Measurements from ENCODE around the gene MRPL2. TPM values are rescaled to one million over a fixed set of nuclear protein-coding genes. Genes with fewer than 3 reads are reported as not detected.

MRPL2 gene
- total and polyA plus RNA-seq, 2 donors (not counting 1 experiment from before 2014, with no cell fraction given), result 18.2 to 20.3 TPM

- Histone ChIP-seq H3K4me3 (replicated peaks in 1 of 4; ENCODE audit: control extremely low read depth in 1 of 4, insufficient read depth in 1 of 4, low read depth in 3 of 4, low read length in 4 of 4) (no peak overlapping the region), H3K36me3 (ENCODE audit: control insufficient read depth, insufficient read depth, low read length) (peaks cover 21% of the 10 kb centered on the region)
- DNase-seq (ENCODE audit: low read depth in 2 of 2), result no peak
Measured at GRCh38 chr6:43050981-43051380, 8.3 kb downstream of the MRPL2 start.

GRCh38 chr6:43047998-43048397, 11.2 kb downstream of the MRPL2 start:
- no peak for TF ChIP-seq EZH2 (IDR thresholded peaks at IDR 0.05; ENCODE audit: low read length, missing control alignments)
- TF ChIP-seq, protein P1, sequence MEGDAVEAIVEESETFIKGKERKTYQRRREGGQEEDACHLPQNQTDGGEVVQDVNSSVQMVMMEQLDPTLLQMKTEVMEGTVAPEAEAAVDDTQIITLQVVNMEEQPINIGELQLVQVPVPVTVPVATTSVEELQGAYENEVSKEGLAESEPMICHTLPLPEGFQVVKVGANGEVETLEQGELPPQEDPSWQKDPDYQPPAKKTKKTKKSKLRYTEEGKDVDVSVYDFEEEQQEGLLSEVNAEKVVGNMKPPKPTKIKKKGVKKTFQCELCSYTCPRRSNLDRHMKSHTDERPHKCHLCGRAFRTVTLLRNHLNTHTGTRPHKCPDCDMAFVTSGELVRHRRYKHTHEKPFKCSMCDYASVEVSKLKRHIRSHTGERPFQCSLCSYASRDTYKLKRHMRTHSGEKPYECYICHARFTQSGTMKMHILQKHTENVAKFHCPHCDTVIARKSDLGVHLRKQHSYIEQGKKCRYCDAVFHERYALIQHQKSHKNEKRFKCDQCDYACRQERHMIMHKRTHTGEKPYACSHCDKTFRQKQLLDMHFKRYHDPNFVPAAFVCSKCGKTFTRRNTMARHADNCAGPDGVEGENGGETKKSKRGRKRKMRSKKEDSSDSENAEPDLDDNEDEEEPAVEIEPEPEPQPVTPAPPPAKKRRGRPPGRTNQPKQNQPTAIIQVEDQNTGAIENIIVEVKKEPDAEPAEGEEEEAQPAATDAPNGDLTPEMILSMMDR (conservative IDR thresholded peaks at IDR 0.05 in 1 of 2, IDR thresholded peaks at IDR 0.05 in 1 of 2; ENCODE audit: low read depth in 1 of 2, low read length in 2 of 2), result no peak

More at GRCh38 chr6:43050981-43051380, 8.3 kb downstream of the MRPL2 start:
- Histone ChIP-seq H3K4me1 (ENCODE audit: control insufficient read depth, extremely low read depth, insufficient read depth, low read length) (peaks cover 5% of the 10 kb centered on the region), H3K27ac (ENCODE audit: insufficient read depth, low read length) (no peak overlapping the region), H3K27me3 (ENCODE audit: control insufficient read depth, insufficient read depth, low read length) (no peaks in the 10 kb centered on the region), H3K4me2 (ENCODE audit: extremely low read depth, insufficient read depth, low read length) (no peak overlapping the region), H3K79me2 (ENCODE audit: control insufficient read depth, insufficient read depth, low read length) (peaks cover 17% of the 10 kb centered on the region), H3K9ac (ENCODE audit: insufficient read depth, low read length) (no peak overlapping the region), H2AFZ (ENCODE audit: low read length) (no peak overlapping the region), H4K20me1 (ENCODE audit: control insufficient read depth, extremely low read depth, insufficient read depth, low read length) (no peaks in the 10 kb centered on the region), H3K9me3 (ENCODE audit: control insufficient read depth, insufficient read depth, low read depth, low read length) (no peaks in the 10 kb centered on the region)
- TF ChIP-seq, protein P1 (conservative IDR thresholded peaks at IDR 0.05 in 1 of 2, IDR thresholded peaks at IDR 0.05 in 1 of 2; ENCODE audit: low read depth in 1 of 2, low read length in 2 of 2), result no peak
- no peak for TF ChIP-seq EZH2 (IDR thresholded peaks at IDR 0.05; ENCODE audit: low read length, missing control alignments)

GRCh38 chr6:43045371-43045930, 13.8 kb downstream of the MRPL2 start:
- no peaks in the 10 kb centered on the region for H3K27me3 ChIP-seq (ENCODE audit: control insufficient read depth, insufficient read depth, low read length)
- H3K4me1 ChIP-seq (ENCODE audit: control insufficient read depth, extremely low read depth, insufficient read depth, low read length), result no peaks in the 10 kb centered on the region
- H3K36me3 ChIP-seq (ENCODE audit: control insufficient read depth, insufficient read depth, low read length), result peaks cover 24% of the 10 kb centered on the region
- no peaks in the 10 kb centered on the region for H4K20me1 ChIP-seq (ENCODE audit: control insufficient read depth, extremely low read depth, insufficient read depth, low read length)
- no peak overlapping the region for H3K9ac ChIP-seq (ENCODE audit: insufficient read depth, low read length)
- H3K4me2 ChIP-seq (ENCODE audit: extremely low read depth, insufficient read depth, low read length), result no peak overlapping the region
- no peak overlapping the region for H2AFZ ChIP-seq (ENCODE audit: low read length)
- no peaks in the 10 kb centered on the region for H3K79me2 ChIP-seq (ENCODE audit: control insufficient read depth, insufficient read depth, low read length)
- no peak for TF ChIP-seq EZH2 (IDR thresholded peaks at IDR 0.05; ENCODE audit: low read length, missing control alignments)
- TF ChIP-seq, protein P1 (conservative IDR thresholded peaks at IDR 0.05 in 1 of 2, IDR thresholded peaks at IDR 0.05 in 1 of 2; ENCODE audit: low read depth in 1 of 2, low read length in 2 of 2), result no peak
- no peak overlapping the region for H3K27ac ChIP-seq (ENCODE audit: insufficient read depth, low read length)
- H3K9me3 ChIP-seq (ENCODE audit: control insufficient read depth, insufficient read depth, low read depth, low read length), result no peaks in the 10 kb centered on the region
- H3K4me3 ChIP-seq (replicated peaks in 1 of 4; ENCODE audit: control extremely low read depth in 1 of 4, insufficient read depth in 1 of 4, low read depth in 3 of 4, low read length in 4 of 4), result no peak overlapping the region
- DNase-seq (ENCODE audit: low read depth in 2 of 2), result no peak

More at GRCh38 chr6:43047998-43048397, 11.2 kb downstream of the MRPL2 start:
- Histone ChIP-seq H3K4me2 (ENCODE audit: extremely low read depth, insufficient read depth, low read length) (no peak overlapping the region), H3K9ac (ENCODE audit: insufficient read depth, low read length) (no peak overlapping the region), H3K27me3 (ENCODE audit: control insufficient read depth, insufficient read depth, low read length) (no peaks in the 10 kb centered on the region), H2AFZ (ENCODE audit: low read length) (no peak overlapping the region), H3K27ac (ENCODE audit: insufficient read depth, low read length) (no peak overlapping the region), H3K4me3 (replicated peaks in 1 of 4; ENCODE audit: control extremely low read depth in 1 of 4, insufficient read depth in 1 of 4, low read depth in 3 of 4, low read length in 4 of 4) (no peak overlapping the region), H3K9me3 (ENCODE audit: control insufficient read depth, insufficient read depth, low read depth, low read length) (no peaks in the 10 kb centered on the region), H3K79me2 (ENCODE audit: control insufficient read depth, insufficient read depth, low read length) (peaks cover 14% of the 10 kb centered on the region), H4K20me1 (ENCODE audit: control insufficient read depth, extremely low read depth, insufficient read depth, low read length) (no peaks in the 10 kb centered on the region), H3K4me1 (ENCODE audit: control insufficient read depth, extremely low read depth, insufficient read depth, low read length) (peaks cover 2% of the 10 kb centered on the region), H3K36me3 (ENCODE audit: control insufficient read depth, insufficient read depth, low read length) (peaks cover 27% of the 10 kb centered on the region)
- DNase-seq (ENCODE audit: low read depth in 2 of 2), result no peak

Measured in fibroblast of lung (primary cell).